Fibroblast of lung (primary cell): Measurements from ENCODE around the gene ASTN2.

Experiments
- EZH2 ChIP-seq: IDR thresholded peaks from 2 replicates; pipeline ENCODE4 v1.5.1; 2012; ENCODE audit warnings: low read length, control low read depth, mild to moderate bottlenecking; ENCODE audit errors: missing control alignments
- TF ChIP-seq, protein P1 (sequence below), 2 donors: IDR thresholded peaks in 1 of 2; conservative IDR thresholded peaks in 1 of 2; 1 replicate in 1 of 2; 2 replicates in 1 of 2; pipeline ENCODE4 v1.5.1; 2011 to 2012; ENCODE audit warnings: low read length in 2 of 2, control low read depth in 1 of 2, inconsistent platforms in 1 of 2, low read depth in 1 of 2, mild to moderate bottlenecking in 1 of 2

DNA sequence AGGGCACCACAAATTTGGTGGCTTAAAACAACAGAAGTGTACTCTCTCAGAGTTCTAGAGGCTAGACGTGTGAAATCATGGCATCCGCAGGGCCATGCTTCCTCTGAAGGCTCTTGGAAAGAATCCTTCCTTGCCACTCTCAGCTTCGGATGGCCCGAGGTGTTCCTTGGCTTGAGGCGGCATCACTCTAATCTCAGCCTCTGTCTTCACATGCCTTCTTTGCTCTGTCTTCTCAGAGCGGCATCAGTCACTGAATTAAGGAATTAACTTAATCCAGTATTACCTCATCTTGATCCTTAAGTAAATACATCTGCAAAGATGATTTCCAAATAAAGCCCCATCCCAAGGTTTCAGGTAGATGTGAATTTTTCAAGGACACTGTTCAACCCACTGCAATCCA is 938.9 kb downstream of the ASTN2 start:
- TF ChIP-seq, protein P1, sequence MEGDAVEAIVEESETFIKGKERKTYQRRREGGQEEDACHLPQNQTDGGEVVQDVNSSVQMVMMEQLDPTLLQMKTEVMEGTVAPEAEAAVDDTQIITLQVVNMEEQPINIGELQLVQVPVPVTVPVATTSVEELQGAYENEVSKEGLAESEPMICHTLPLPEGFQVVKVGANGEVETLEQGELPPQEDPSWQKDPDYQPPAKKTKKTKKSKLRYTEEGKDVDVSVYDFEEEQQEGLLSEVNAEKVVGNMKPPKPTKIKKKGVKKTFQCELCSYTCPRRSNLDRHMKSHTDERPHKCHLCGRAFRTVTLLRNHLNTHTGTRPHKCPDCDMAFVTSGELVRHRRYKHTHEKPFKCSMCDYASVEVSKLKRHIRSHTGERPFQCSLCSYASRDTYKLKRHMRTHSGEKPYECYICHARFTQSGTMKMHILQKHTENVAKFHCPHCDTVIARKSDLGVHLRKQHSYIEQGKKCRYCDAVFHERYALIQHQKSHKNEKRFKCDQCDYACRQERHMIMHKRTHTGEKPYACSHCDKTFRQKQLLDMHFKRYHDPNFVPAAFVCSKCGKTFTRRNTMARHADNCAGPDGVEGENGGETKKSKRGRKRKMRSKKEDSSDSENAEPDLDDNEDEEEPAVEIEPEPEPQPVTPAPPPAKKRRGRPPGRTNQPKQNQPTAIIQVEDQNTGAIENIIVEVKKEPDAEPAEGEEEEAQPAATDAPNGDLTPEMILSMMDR (conservative IDR thresholded peaks at IDR 0.05 in 1 of 2, IDR thresholded peaks at IDR 0.05 in 1 of 2; ENCODE audit: low read depth in 1 of 2, low read length in 2 of 2) = no peak
- TF ChIP-seq EZH2 = no peak
